GM19467 (cell line): ENCODE results near the gene DNAJC4.
A peak's percentile ranks its signal among the peaks of the same experiment; 100 is the strongest.

ENCODE experiments used
- ATAC-seq: cut with Tn5 transposase; IDR thresholded peaks from one replicate; pipeline ENCODE4 v1.9.1; 2021; ENCODE audit warnings: mild to moderate bottlenecking, moderate library complexity; ENCODE audit not compliant: unreplicated experiment

DNAJC4 gene

DNA sequence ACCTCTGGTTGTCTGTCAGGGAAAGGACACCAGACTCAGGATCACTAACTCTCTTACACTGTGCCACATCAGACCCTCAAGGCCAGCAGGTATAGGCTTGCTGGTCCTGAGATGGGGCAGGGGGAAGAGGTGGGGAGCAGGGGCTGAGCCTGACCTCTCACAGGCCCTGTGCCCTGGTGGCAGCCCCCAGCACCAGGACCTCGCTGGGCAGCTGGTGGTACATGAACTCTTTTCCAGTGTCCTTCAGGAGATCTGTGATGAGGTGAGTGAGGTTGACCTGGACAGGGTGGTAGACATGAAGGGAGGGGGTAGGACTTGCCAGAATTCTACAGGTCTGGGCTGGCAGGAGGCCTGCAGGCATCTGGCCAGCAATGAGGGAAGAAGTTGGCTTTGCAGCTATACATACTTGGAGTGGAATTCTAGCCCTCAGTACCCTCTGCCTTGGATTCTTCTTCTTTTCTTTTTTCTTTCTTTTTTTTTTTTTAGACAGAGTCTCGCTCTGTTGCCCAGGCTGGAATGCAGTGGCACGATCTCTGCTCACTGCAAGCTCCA lies 2.9 kb upstream of the DNAJC4 start:
- ATAC-seq, result no peak

- ATAC-seq, result no peak
Observed at GRCh38 chr11:64229090-64229743, 1.1 kb upstream of the DNAJC4 start.

GRCh38 chr11:64229744-64230170 lies 591 bp upstream of the DNAJC4 start:
- ATAC-seq, result no peak

DNA sequence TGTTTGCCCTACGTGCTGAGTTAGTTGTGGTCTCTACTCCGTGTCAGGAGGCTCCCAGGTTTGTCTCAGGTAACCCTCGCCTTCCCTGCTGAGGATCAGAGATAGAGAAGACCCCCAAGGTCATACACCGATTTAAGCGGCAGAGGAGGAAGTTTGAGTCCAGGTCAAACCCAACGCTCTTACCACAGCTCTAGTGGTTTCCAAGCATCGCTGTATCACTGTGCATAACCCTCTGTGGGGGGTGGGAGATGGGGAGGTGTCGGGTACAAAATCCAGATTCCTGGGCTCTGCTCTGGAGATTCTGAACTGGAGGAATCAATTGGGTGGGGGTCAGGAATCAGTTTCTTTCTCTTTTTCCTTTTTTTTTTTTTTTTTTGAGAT lies 627 bp downstream of the DNAJC4 start:
- no peak for ATAC-seq

GRCh38 chr11:64231546-64231945 lies 1.2 kb downstream of the DNAJC4 start:
- no peak for ATAC-seq

- no peak for ATAC-seq
Observed at GRCh38 chr11:64232182-64232966, 2.0 kb downstream of the DNAJC4 start.

- no peak for ATAC-seq
Observed at GRCh38 chr11:64232967-64233315, 2.6 kb downstream of the DNAJC4 start.

- ATAC-seq, result no peak
Observed at GRCh38 chr11:64233913-64234586, 3.7 kb downstream of the DNAJC4 start, which contains the start of gene VEGFB. Gene VEGFB, plus strand, starts transcription at chr11:64234584. Its CDS starts 250 bp downstream, at chr11:64234834.

DNA sequence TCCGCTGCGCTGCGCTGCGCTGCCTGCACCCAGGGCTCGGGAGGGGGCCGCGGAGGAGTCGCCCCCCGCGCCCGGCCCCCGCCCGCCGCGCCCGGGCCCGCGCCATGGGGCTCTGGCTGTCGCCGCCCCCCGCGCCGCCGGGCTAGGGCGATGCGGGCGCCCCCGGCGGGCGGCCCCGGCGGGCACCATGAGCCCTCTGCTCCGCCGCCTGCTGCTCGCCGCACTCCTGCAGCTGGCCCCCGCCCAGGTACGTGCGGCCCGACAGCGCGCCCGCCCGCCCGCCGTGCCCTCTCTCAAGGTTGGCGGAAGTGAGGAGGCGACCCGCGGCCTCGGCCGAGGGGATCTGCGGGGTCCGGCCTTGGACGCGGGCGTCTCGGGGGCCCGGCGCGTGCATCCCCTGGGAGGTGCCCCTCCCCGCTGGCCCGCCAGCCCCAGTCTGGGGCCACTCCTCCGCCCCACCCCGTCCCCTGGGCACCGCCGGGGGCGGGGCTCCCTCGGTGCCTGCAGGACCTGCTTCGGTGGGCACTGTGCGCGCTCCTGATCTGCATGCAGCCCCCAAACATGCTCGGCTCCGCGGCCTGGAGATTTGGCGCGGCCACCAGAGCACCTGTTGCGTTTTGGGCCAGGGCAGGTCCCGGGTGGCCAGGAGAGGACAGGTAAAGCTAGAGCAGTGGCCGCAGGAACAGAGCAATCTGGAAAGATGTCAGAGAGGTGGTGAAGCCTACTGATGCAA lies 4.5 kb downstream of the DNAJC4 start:
- ATAC-seq, result no peak

DNA sequence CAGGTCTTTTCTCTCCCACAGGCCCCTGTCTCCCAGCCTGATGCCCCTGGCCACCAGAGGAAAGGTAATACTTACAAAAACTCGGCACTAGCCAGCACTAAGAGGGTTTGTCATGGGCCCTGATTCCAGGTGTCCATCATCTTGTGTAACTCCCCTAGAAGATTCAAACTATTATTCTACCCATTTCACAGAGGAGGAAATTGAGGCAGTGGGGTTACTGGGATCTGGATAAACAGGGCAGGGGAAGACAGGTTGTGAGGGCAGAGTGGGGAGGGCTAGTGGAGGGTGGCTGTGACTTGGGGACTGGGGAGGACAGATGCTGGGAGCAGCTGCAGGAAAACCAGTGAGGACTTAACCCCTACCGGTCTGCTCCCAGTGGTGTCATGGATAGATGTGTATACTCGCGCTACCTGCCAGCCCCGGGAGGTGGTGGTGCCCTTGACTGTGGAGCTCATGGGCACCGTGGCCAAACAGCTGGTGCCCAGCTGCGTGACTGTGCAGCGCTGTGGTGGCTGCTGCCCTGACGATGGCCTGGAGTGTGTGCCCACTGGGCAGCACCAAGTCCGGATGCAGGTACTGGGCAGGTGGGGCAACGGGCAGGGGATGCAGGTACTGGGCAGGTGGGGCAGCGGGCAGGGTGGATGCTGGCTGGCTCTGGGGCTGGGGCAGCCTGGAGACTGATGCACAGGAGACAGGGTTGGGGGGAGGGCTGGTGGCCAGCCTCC lies 5.3 kb downstream of the DNAJC4 start:
- no peak for ATAC-seq

GRCh38 chr11:64237484-64237951 lies 7.2 kb downstream of the DNAJC4 start:
- ATAC-seq, result no peak

- ATAC-seq, result no peak
Observed at GRCh38 chr11:64238076-64238475, 7.7 kb downstream of the DNAJC4 start.

DNA sequence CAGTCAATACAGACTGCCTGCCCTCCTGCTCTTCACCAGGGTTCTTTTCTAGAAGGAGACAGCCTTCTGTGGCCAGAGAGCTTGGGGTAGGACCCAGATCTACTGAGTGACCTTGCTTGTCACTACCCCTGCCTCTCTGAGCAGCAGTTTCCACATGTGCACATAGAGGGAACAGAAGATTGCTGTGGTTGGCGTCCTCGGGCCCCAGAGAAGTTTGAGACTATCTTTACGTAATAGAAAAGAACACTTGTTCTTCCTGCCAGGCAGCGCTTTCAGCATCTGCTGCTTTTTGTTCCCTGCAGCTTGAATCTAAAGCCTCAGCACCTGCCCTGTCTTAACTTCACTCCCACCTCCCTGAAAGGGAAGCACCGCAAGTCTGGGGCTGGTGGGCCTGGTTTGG lies 8.7 kb downstream of the DNAJC4 start:
- ATAC-seq, result no peak

DNA sequence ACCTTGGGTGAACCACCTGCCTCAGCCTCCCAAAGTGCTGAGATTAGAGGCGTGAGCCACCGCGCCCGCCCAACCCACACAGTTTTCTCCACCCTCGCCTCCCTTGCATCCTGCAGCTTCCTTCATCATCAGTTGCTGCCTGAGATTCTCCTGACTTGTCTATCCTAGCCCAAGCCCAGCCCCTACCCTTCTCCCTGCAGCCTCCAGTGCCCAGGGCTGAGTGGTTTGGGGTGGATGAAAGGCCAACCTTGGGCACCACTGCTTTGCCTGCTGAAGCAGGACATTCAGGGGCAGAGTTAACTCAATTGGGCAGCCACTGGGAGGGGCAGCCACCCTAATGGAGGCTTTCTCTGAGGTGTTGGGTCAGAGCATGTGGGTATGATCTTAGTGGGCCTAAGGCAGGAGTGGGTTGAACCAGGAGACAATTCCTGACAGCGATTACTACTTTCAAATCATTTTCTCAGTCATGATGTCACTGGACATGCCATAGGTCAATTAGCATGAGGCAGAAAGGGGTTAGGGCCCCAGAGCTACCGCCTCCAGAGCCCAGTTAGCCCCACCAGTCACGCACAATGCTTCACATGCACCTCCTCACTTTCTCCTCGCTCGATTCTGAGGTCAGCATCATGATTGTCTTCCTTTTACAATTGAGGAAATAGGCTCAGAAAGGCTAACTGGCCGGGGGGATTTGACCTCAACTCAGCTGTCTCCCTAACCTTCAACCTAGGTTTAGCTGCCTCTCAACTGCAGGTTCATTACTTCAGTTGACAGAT lies 9.5 kb downstream of the DNAJC4 start:
- no peak for ATAC-seq

DNA sequence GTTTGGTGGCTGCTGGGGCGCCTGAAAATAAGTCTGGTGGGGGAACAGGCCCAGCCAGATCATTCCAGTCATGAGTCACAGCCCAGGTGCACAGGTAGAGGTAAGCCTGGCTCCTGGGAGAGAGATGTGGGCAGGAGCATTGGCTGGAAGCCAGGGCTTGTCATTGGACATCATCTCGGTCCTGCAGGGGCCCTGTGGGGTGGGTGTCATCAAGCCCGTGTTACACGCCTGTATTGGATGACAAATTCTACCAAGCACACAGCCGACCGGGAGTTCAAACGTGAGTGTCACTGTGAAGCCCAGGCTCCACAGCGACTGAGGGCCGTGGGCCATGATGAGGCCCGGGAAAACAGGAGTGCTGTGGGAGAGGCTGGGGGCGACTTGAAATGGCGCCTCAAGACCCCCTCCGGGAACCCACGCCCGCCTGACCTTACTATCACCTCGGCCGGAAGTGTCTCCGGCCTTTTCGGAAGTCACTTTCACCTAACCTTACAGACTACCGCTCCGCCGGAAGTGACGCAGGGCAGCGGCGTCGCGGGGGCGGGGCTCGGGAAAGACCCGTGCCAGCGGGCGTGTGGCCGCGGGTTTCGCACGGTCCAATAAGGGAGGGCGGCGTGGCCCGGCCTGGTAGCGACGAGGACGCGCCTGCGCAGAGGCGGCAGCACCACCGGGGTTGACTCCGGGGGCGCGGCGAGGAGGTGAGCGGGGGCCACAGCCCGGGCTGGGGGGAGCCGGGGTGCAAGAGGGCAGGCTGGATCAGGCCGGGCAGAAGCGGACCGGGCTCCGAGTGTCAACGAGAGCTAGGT lies 10.3 kb downstream of the DNAJC4 start, which contains the start of gene FKBP2:
Gene FKBP2, plus strand, starts transcription at position 661 of the 806 bp plus-strand sequence. CDS start 1,293 bp downstream, outside the sequence.
- peak; percentile 53 for ATAC-seq

- peak; percentile 57 for ATAC-seq
Observed at GRCh38 chr11:64241241-64241490, 10.8 kb downstream of the DNAJC4 start.

GRCh38 chr11:64241491-64242374 lies 11.4 kb downstream of the DNAJC4 start:
- ATAC-seq, result peak; percentile 56
